Osteoblast (primary cell): ENCODE data around the gene TP73. TPM values are rescaled to one million over a fixed set of nuclear protein-coding genes. Genes with fewer than 3 reads are reported as not detected.

ENCODE experiments used
- DNase-seq: peaks from one replicate; pipeline ENCODE4 v3.0.0; 2011; ENCODE audit warnings: low spot score, mixed read lengths; ENCODE audit not compliant: insufficient read length; ENCODE audit errors: missing footprints
- H2AFZ ChIP-seq: 2 replicates; pipeline ENCODE4 v1.6.0; 2011; ENCODE audit warnings: mild to moderate bottlenecking, low read length
- H3K27ac ChIP-seq: 2 replicates; pipeline ENCODE4 v1.5.1; 2011; ENCODE audit warnings: mild to moderate bottlenecking, low read depth, low read length, moderate library complexity
- H3K27me3 ChIP-seq: 2 replicates; pipeline ENCODE4 v1.6.0; 2012; ENCODE audit warnings: mild to moderate bottlenecking, control low read depth, inconsistent platforms, low read length, moderate library complexity; ENCODE audit not compliant: insufficient read depth
- H3K36me3 ChIP-seq: 2 replicates; pipeline ENCODE4 v1.5.1; 2011; ENCODE audit warnings: mild to moderate bottlenecking, low read length, control low read depth, moderate library complexity; ENCODE audit not compliant: insufficient read depth
- H3K4me1 ChIP-seq: 2 replicates; pipeline ENCODE4 v1.5.1; 2011; ENCODE audit warnings: mild to moderate bottlenecking, low read length, control low read depth, moderate library complexity; ENCODE audit not compliant: insufficient read depth
- H3K4me2 ChIP-seq: 2 replicates; pipeline ENCODE4 v1.6.0; 2011; ENCODE audit warnings: mild to moderate bottlenecking, low read length; ENCODE audit not compliant: insufficient read depth
- H3K4me3 ChIP-seq: fragments of 200-600 bp; sonication (generic); 3 replicates; pipeline ENCODE4 v1.5.1; 2012; ENCODE audit warnings: mild to moderate bottlenecking, low read length, inconsistent platforms; ENCODE audit not compliant: insufficient read depth
- H3K79me2 ChIP-seq: 2 replicates; pipeline ENCODE4 v1.6.0; 2012; ENCODE audit warnings: mild to moderate bottlenecking, low read length, control low read depth, inconsistent platforms; ENCODE audit not compliant: insufficient read depth
- H3K9me3 ChIP-seq: 2 replicates; pipeline ENCODE4 v1.5.1; 2011; ENCODE audit warnings: low read depth, low read length, control low read depth
- H4K20me1 ChIP-seq: 2 replicates; pipeline ENCODE4 v1.6.0; 2012; ENCODE audit warnings: mild to moderate bottlenecking, low read length, control low read depth; ENCODE audit not compliant: insufficient read depth
- total RNA-seq: library from RNA; depleted of rRNA; stranded (reverse); fragments of >200 nt; gene quantifications from 2 replicates; pipeline ENCODE4 v1.2.3, GENCODE V29; 2012
- TF ChIP-seq, protein P1 (sequence below): IDR thresholded peaks from 2 replicates; pipeline ENCODE4 v1.5.1; 2011; ENCODE audit warnings: mild to moderate bottlenecking, low read depth, low read length, moderate library complexity; ENCODE audit errors: extremely low read depth

The TP73 gene
- total RNA-seq, 1 donor: not detected

DNA sequence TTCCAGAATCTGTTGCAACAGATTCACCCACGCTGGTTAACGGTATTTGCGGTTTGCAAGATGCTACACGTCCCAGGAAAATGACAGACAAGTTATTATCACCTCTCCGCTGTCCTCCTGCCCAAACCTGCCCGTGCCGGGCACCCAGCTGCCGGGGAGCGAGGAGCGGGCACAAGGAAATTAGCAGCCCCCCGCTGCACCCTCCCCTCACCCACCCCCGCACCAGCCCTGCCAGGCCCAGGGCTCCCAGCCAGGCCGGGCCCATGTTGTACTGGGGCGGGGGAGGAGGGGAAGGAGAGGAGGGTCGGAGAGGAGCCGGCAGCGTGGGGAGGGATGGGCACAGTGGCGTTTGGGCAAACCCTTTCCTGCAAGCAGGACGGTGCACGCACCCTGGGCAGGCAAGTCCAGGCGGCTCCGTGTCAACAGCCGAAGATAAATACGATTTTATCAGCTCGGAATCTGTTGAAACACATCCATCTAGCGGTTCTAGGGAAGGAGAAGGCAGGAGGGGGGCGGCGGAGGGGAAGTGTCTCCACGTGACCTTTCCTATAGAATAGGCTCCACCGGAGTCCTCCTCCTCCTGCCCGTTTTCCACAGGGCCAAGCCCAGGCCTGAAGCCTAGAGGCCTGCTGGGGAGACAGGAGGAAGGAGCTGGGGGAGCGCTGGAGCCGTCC lies 64.9 kb downstream of the TP73 start:
- Histone ChIP-seq H3K27ac (no peak overlapping the region), H2AFZ (no peak overlapping the region), H3K9me3 (no peaks in the 10 kb centered on the region), H3K4me1 (no peaks in the 10 kb centered on the region), H3K27me3 (peaks cover 6% of the 10 kb centered on the region), H3K4me3 (no peak overlapping the region), H3K4me2 (no peak overlapping the region), H3K79me2 (no peaks in the 10 kb centered on the region), H4K20me1 (no peaks in the 10 kb centered on the region), H3K36me3 (no peaks in the 10 kb centered on the region)
- no peak for DNase-seq
- TF ChIP-seq, protein P1, sequence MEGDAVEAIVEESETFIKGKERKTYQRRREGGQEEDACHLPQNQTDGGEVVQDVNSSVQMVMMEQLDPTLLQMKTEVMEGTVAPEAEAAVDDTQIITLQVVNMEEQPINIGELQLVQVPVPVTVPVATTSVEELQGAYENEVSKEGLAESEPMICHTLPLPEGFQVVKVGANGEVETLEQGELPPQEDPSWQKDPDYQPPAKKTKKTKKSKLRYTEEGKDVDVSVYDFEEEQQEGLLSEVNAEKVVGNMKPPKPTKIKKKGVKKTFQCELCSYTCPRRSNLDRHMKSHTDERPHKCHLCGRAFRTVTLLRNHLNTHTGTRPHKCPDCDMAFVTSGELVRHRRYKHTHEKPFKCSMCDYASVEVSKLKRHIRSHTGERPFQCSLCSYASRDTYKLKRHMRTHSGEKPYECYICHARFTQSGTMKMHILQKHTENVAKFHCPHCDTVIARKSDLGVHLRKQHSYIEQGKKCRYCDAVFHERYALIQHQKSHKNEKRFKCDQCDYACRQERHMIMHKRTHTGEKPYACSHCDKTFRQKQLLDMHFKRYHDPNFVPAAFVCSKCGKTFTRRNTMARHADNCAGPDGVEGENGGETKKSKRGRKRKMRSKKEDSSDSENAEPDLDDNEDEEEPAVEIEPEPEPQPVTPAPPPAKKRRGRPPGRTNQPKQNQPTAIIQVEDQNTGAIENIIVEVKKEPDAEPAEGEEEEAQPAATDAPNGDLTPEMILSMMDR: no peak

DNA sequence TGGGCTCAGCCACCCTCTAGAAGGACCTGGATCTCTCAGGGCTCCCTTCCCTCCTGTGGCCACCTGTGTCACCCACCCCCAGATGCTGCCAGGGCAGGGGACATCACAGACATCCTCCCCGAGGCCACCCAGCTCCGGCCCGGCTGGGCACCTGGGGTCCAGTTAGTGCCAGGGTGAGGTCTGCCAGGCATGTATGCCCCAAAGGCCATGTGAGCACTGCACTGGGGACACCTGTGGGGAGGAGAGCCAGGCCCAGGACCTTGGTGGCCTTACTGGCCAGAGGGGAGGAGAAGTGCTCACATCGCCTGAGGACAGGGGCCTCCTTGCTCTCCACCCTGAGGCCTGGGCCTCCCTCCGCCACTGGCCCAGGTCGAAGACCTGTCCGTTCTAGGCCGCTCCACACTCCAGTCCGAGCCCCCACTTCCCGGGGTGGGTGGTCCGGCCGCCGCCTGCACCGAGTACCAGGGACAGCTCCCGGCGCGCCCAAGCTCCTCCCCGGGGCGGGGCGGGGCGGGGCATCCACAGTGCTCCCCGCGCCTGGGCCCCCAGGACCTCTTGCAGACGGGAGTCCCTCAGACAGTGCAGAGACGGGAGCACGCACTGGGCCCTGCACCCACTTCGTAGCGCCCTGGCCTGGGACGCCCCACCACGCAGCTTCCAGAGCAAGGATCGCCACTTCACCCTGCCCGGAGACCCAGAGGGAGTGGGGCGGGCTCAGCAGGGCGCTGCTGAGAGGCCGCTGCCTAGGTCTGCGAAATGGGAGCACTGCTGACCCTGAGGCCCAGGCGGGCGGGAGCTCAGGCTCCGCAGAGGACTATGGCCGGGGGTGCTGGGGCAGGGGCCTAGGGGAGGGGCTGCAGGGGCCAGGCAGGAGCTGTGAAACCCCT lies 65.6 kb downstream of the TP73 start:
- Histone ChIP-seq H3K79me2 (no peaks in the 10 kb centered on the region), H3K36me3 (no peaks in the 10 kb centered on the region), H3K9me3 (no peaks in the 10 kb centered on the region), H3K4me2 (no peak overlapping the region), H3K27me3 (peaks cover 6% of the 10 kb centered on the region), H3K4me3 (no peak overlapping the region), H2AFZ (no peak overlapping the region), H4K20me1 (no peaks in the 10 kb centered on the region), H3K27ac (no peak overlapping the region), H3K4me1 (no peaks in the 10 kb centered on the region)
- TF ChIP-seq, protein P1: no peak
- peak; percentile 94 for DNase-seq

DNA sequence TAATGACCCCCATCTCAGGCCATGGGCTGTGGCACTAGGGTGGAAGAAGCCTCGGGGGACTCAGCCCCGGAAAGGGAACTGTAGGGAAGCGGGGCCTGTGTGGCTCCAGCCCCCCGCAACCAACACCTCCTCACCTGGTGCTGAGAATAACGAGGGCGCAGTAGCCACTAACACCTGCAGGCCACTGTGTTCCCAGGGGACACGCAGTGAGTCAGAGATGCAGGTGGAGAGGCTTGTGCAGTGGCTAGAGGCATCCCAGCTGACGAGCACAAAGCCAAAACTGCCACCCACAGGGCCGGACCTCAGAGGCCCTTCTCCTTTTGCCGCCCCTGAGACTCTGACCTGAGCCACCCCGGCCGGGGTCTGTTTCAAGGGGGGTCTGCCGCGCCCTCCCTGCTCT lies 66.4 kb downstream of the TP73 start:
- no peaks in the 10 kb centered on the region for H3K9me3 ChIP-seq
- H3K79me2 ChIP-seq: no peaks in the 10 kb centered on the region
- no peak overlapping the region for H3K27ac ChIP-seq
- H3K4me1 ChIP-seq: no peaks in the 10 kb centered on the region
- peaks cover 3% of the 10 kb centered on the region for H3K27me3 ChIP-seq
- H4K20me1 ChIP-seq: no peaks in the 10 kb centered on the region
- H3K36me3 ChIP-seq: no peaks in the 10 kb centered on the region
- H3K4me2 ChIP-seq: no peak overlapping the region
- H2AFZ ChIP-seq: no peak overlapping the region
- TF ChIP-seq, protein P1: no peak
- no peak for DNase-seq
- H3K4me3 ChIP-seq: no peak overlapping the region

DNA sequence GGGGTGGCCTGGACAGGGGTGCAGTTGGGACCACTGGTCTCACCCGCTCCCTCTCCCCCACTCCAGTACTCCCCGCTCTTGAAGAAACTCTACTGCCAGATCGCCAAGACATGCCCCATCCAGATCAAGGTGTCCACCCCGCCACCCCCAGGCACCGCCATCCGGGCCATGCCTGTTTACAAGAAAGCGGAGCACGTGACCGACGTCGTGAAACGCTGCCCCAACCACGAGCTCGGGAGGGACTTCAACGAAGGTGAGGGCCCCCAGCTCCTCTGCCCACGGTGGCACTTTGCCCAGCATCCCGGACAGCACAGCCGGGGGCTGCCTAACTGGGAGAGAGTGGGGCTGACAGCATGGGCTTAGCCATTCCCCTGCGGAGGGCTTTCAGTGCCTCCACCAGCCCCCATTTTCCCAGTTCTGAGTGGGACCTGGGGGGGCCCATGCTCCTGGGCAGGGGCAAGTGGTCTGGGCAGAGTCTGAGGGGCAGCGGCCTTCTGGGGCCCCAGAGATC lies 69.7 kb downstream of the TP73 start:
- no peaks in the 10 kb centered on the region for H3K36me3 ChIP-seq
- no peak overlapping the region for H3K4me2 ChIP-seq
- H2AFZ ChIP-seq: no peak overlapping the region
- TF ChIP-seq, protein P1: no peak
- no peak for DNase-seq
- H3K27me3 ChIP-seq: no peaks in the 10 kb centered on the region
- no peaks in the 10 kb centered on the region for H3K79me2 ChIP-seq
- no peaks in the 10 kb centered on the region for H4K20me1 ChIP-seq
- no peaks in the 10 kb centered on the region for H3K4me1 ChIP-seq
- no peak overlapping the region for H3K4me3 ChIP-seq
- H3K9me3 ChIP-seq: no peaks in the 10 kb centered on the region
- no peak overlapping the region for H3K27ac ChIP-seq
